ENCODE data around the gene FADS2.

FADS2 gene

DNA sequence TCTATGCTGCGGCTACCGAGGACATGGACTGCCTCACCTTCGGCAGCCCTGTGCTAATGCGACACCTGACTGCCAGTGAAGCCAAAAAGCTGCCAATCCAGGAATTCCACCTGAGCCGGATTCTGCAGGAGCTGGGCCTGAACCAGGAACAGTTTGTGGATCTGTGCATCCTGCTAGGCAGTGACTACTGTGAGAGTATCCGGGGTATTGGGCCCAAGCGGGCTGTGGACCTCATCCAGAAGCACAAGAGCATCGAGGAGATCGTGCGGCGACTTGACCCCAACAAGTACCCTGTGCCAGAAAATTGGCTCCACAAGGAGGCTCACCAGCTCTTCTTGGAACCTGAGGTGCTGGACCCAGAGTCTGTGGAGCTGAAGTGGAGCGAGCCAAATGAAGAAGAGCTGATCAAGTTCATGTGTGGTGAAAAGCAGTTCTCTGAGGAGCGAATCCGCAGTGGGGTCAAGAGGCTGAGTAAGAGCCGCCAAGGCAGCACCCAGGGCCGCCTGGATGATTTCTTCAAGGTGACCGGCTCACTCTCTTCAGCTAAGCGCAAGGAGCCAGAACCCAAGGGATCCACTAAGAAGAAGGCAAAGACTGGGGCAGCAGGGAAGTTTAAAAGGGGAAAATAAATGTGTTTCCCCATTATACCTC lies 32.1 kb upstream of the FADS2 start:
- DNase-seq (ENCODE audit: low read depth in 2 of 2, low spot score in 1 of 2) = no peak

DNA sequence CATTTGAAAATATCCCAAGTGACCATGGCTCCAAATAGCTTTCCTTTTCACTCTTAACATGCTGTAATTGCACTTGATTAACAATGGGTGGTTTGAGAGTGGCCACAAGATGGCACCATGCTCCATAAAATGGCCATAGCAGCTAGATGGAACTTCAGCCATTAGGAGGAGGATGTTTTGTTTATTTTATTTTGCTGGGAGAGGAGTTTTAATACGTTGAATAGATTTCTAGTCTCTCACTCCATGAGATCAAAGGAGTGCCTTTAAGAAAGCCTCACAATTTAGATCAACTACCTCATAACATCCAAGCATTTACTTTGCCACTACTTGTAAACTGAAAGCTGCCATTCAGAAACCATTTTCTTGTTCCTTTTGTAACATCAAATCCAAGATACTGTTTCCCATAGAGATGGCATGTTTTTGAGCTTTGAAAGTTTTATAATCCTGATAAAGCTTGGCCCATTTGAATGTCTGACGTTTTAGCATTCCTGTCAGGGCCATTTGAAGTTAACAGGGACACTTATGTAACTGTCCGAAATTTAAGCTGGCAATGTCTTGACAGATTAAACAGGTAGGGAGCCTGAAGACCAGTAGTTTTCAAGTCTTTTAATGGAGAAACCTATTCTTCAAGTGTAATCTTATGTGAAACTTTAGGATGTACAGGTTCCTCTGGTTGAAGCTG lies 30.7 kb upstream of the FADS2 start:
- peak; percentile 35 to 58 for DNase-seq (ENCODE audit: low read depth in 2 of 2, low spot score in 1 of 2)

DNA sequence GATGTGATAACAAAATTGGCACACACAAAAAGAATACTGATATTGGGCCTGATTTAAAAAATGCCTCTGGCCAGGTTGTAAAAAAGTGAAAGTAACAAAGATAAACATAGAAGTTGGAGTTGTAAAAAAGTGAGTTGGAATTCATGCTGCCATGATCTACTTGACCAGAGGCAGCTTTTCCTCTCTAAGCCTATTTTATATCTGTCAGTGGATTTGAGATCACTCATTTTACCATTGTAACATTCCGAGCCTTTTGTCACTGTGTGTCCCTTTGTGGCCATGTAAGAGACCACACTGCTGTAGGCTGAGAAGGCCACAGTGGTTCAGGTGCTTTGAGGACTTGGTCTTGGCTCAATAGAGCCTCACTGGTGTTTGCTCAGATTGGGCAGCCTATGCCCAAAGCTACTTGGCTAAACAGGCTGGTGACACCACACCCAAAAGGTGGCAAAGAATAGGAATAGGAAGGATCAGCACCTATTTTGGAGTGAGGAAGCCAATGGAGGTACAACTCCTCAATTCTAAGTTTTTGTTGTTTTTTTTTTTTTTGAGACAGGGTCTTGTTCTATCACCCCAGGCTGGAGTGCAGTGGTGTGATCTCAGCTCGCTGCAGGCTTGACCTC lies 28.3 kb upstream of the FADS2 start:
- no peak for DNase-seq (ENCODE audit: low read depth in 2 of 2, low spot score in 1 of 2)

GRCh38 chr11:61800331-61801281 lies 27.5 kb upstream of the FADS2 start:
- no peak for DNase-seq (ENCODE audit: low read depth in 2 of 2, low spot score in 1 of 2)

DNA sequence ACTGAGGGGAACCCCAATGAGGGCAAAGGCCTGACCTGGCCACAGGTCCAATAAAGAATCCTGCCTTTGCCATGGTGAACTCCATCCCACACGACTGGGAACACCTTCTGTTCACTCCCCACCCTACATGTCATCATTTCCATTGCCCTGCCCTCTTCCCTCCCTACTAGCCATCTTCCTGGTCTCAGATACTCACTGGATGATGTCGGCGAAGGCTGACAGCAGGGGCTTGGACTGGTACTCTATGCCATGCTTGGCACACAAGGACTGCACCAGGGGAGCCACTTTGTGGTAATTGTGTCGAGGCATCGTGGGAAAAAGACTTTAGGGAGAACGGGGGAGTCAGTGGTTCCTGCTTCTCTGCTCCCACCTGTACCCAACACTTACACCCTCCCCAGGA lies 25.5 kb upstream of the FADS2 start:
- DNase-seq (ENCODE audit: low read depth in 2 of 2, low spot score in 1 of 2) = no peak

DNA sequence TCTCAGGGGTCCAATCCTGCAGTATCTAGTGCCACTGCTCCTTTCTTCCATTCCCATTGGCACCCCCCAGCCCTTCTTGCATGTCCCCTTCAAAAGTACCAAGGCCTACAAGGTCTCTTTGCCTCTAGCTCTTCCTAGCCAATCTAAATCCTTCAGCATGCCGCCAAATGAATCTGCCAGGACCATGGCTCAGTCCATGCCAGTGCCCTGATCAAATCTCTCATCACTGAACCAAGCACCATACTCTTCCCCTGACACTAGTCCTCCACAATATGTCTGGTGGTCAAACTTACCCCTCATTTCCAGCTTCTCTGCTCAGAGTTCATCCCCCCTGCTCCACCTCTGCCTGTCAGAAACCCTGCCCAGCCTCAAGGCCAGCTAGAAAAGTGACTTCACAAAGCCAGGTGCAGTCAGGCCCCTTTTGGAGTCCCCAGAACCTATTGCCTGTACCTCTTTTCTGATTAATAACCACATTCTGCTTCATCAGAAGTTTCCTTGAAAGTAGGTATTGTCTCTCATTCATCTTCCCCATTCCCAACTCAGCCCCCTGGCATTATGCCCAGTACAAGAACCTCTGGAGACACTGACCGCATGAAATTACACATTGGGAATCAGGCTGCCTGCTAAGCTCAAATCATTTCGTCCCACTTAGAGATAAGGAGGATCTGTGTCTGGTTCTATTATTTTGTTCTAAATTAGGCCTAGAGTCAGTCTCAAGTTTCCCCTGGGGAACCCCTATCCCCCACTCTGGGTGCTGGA lies 24.0 kb upstream of the FADS2 start:
- DNase-seq (ENCODE audit: low read depth in 2 of 2, low spot score in 1 of 2) = no peak

DNA sequence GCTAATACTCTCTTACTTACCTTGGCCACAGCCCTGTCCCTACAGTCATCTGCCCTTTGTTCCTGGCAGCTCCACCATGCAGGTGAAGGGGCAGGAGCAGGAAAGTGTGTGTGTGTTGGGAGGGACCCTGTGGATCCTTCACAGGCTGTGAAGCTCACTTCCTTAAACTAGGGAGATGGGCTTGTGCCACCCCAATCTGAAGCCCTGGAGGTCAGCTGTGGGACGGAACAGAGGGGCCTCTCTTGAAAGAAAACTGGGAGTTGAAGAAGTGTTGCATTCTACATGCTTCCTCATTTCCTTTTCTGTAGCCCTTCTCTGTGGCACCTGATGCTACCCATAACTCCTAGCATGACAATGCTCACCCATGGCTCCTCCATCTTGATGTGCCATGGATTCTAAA lies 23.0 kb upstream of the FADS2 start:
- no peak for DNase-seq (ENCODE audit: low read depth in 2 of 2, low spot score in 1 of 2)

GRCh38 chr11:61806785-61807184 lies 21.3 kb upstream of the FADS2 start:
- DNase-seq (ENCODE audit: low read depth in 2 of 2, low spot score in 1 of 2) = no peak

- DNase-seq (ENCODE audit: low read depth in 2 of 2, low spot score in 1 of 2) = no peak
Observed at GRCh38 chr11:61810671-61811175, 17.4 kb upstream of the FADS2 start.

DNA sequence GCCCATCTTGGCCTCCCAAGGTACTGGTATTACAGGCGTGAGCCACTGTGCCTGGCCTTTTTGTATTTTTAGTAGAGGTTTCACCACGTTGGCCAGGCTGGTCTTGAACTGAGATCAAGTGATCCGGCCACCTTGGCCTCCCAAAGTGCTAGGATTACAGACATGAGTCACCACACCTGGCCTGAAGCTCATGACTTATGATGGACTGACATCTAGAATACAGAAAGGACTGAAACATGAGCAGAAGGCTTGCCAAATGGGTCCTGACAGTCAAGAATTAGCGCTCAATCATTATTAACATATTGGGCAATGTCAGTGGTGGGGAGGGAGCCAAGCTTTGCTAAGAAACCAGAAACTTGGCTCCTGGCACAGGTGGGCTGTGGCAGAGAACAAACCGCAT lies 16.3 kb upstream of the FADS2 start:
- no peak for DNase-seq (ENCODE audit: low read depth in 2 of 2, low spot score in 1 of 2)

- DNase-seq (ENCODE audit: low read depth in 2 of 2, low spot score in 1 of 2) = no peak
Observed at GRCh38 chr11:61812736-61813411, 15.2 kb upstream of the FADS2 start.

DNA sequence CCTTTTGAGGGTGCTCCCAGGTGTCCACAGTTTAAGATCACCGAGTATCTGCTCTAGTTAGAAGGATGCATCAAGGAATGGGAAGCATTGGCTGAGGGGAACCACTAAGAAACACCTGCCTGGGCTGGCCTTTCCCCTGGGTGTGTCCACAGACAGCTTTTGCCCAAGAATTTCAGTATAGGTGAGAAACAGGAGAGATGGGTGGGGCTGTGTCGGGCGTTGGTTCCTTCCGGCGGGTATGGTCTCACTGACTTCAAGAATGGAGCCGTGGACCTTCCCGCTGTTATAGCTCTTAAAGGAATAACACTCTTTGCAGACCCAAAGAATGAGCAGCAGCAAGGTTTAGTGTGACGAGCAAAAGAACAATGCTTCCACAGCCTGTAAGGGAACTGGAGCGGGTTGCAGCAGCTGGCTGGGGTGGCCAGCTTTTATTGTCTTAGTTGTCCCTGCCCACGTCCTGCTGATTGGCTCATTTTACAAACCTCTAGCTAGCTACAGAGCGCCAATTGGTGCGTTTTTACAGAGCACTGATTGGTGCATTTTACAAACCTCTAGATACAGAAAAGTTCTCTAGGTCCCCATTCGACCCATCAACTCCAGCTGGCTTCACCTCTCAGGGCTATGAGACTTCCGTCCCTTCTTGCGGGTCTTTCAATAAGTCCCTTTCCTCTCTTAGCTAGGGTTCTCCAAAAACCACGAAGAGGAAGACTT lies 13.7 kb upstream of the FADS2 start:
- DNase-seq (ENCODE audit: low read depth in 2 of 2, low spot score in 1 of 2) = no peak

GRCh38 chr11:61814958-61815789 lies 12.9 kb upstream of the FADS2 start:
- DNase-seq (ENCODE audit: low read depth in 2 of 2, low spot score in 1 of 2) = peak in 1 of 2 donors; percentile 34

- peak in 1 of 2 donors; percentile 49 for DNase-seq (ENCODE audit: low read depth in 2 of 2, low spot score in 1 of 2)
Observed at GRCh38 chr11:61815790-61816735, 12.0 kb upstream of the FADS2 start.

GRCh38 chr11:61816736-61817455 lies 11.2 kb upstream of the FADS2 start, which contains the start of gene FADS1:
TSS of gene FADS1 (minus strand) at chr11:61817003. CDS start at chr11:61816929, 74 bp downstream.
- peak; percentile 31 to 60 for DNase-seq (ENCODE audit: low read depth in 2 of 2, low spot score in 1 of 2)

DNA sequence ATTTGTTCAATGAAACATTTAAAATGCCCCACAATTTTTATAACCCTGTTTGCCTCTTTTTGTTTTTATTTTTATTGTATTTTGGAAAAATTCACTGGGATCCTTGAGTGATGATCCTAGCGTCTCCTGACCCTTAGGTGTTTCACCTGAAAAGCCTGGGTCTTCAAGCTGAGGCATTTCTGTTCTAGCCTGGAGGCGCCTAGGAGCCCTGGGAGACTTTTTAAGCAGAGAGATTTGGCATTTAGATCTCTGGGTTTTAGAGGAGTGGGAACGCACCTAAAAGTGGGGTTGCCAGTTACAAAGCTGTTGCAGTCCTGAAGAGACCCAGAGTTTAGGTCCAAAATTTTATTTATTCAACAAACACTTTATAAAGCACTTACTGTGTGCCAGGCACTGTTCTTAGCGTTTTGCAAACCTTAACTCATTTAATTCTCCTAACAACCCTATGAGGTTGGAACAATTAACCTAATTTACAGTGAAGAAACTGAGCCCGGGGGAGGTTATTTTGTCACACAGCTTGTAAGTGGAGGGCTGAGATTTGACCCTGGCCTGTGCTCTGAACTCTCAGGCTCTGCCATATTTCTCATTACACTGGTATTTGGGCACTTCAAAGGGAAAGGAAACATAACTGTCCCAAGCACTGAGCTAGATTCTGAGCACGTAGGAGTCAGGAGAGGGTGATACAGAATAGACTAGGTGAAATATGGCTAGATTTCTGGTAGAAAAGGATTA lies 10.5 kb upstream of the FADS2 start:
- no peak for DNase-seq (ENCODE audit: low read depth in 2 of 2, low spot score in 1 of 2)
